Measurements from ENCODE around the gene GALNT12.

DNA sequence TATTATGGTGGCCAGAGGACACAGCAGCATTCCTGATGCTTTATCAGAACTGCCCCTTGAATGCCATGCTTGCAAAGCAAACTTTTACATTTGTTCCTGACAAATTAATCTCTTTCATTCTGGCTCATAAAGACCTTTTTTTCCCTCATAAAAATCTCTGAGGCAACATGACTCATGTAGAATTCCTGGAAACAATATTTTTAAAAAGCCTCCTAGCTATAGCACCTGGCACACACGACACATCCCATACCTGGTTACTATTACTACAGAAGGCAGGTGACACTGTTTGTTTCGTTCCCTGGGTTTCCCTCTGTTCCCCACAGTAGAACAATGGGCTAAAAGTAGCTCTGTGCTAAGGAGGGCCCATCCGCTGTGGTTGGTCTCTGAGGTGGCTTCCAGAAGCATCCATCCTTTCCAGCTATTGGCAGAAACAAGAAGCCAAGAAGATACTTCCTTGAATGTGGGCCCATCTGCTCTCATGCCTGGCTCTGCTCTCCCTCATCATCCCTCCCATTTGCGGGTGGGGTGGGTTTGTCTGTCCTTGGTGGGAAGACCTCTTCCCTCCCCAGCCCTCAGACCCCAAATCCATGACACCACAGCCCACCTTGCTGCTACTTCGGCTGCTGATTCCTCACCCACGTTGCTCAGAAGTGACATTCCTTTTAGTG lies 59.1 kb downstream of the GALNT12 start:
- no peak for TF ChIP-seq CTCF (IDR thresholded peaks at IDR 0.05; ENCODE audit: low read depth, low read length, missing input control)
- no peak for TF ChIP-seq EGR1 (IDR thresholded peaks at IDR 0.05; ENCODE audit: low read depth in 2 of 2)
- TF ChIP-seq JUND (IDR thresholded peaks at IDR 0.05) = no peak
- no peak for TF ChIP-seq MAX (IDR thresholded peaks at IDR 0.05)
- TF ChIP-seq SP1 (IDR thresholded peaks at IDR 0.05) = no peak
- no peak for TF ChIP-seq HNF4A (conservative IDR thresholded peaks at IDR 0.05)
- TF ChIP-seq REST (IDR thresholded peaks at IDR 0.05) = no peak
